Lower leg skin (tissue), 4 donors: ENCODE data around the gene NRG3. TPM values are rescaled to one million over a fixed set of nuclear protein-coding genes. Genes with fewer than 3 reads are reported as not detected.

Experiments
- DNase-seq, 2 donors: peaks; one replicate each; pipeline ENCODE4 v3.0.0-alpha.2; 2019; ENCODE audit warnings: low spot score in 2 of 2
- H3K4me3 ChIP-seq: fragments of 200-600 bp; sonication (generic); 2 replicates; pipeline ENCODE4 v1.5.1; 2017; ENCODE audit warnings: mild to moderate bottlenecking, low read depth; ENCODE audit not compliant: poor library complexity, severe bottlenecking
- POLR2A ChIP-seq, 2 donors: fragments of 450-650 bp; IDR thresholded peaks; one replicate each; pipeline ENCODE4 v1.6.1; 2016 to 2017; ENCODE audit warnings: antibody characterized with exemption in 2 of 2, mild to moderate bottlenecking in 1 of 2, moderate library complexity in 1 of 2
- WGBS, 2 donors: methylation state at CpG; one replicate each; pipeline ENCODE4 v1.1.5; 2018; 5-methylcytosine and 5-hydroxymethylcytosine counted together
- intact Hi-C: fragments of 100-400 bp; cut with DNase I; formaldehyde crosslinking; loops from one replicate; pipeline ENCODE4 v1.15.0; 2023; ENCODE audit warnings: low total_unique reads
- total RNA-seq, 4 donors: library from RNA; depleted of rRNA; stranded (reverse); fragments of >200 nt; gene quantifications; one replicate each; pipeline ENCODE4 v1.1.0, GENCODE V29; 2016
- TF ChIP-seq, protein P1 (sequence below), 3 donors: fragments of 450-650 bp; IDR thresholded peaks; one replicate each; pipeline ENCODE4 v1.5.1; 2016; ENCODE audit warnings: antibody characterized with exemption in 3 of 3, mild to moderate bottlenecking in 3 of 3, moderate library complexity in 2 of 3

Gene NRG3
- total RNA-seq, 4 donors from 2014 or later: 0.15 to 2.5 (median 0.50) TPM

DNA sequence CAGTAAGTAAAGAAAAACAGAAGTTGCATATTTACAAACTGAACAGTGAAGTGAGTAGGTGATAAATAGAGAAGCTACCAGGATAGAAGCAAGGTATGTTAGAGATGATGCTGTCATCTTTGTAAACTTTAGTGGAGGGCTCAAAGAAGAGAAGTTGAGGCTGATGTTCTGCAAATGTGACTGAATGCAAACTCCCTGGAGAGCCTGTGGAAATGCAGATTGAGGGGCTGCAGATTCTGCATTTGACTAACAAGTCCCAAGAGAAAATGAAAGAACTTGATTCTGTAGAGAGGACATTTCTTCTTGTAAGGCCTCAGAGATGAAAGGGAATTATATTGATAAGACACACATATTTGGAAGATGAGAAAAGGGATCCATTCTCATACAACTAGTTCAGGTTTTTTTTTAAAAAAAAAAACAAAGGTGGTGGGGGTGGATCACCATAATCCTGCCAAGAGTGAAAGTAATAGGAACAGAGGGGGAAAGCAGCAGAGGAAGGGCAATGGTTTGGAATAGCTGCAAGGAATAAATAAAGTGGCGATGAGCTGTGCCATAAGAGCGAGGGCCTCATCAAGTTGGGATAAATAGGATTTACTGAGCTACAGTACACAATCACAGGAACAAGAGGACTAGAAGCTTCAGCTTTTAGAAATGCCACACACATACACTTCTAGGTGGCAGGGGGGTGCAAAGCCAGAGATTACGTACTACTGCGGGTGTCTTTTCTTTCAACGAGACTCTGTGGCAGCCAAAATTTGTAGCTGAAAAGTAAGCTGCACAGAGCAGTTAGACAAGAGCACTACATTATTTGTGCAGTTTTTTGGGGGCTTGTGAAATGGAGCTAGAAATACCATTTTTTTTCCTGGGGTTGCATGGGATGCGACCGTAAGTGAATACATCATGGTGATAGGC, 778.5 kb downstream of the NRG3 start:
- intact Hi-C loops: no loop called here
- WGBS, 2 donors: 88 to 92% methylated on average over 7 of the region's 7 CpGs
- no peak for TF ChIP-seq POLR2A (IDR thresholded peaks at IDR 0.05)
- TF ChIP-seq, protein P1, sequence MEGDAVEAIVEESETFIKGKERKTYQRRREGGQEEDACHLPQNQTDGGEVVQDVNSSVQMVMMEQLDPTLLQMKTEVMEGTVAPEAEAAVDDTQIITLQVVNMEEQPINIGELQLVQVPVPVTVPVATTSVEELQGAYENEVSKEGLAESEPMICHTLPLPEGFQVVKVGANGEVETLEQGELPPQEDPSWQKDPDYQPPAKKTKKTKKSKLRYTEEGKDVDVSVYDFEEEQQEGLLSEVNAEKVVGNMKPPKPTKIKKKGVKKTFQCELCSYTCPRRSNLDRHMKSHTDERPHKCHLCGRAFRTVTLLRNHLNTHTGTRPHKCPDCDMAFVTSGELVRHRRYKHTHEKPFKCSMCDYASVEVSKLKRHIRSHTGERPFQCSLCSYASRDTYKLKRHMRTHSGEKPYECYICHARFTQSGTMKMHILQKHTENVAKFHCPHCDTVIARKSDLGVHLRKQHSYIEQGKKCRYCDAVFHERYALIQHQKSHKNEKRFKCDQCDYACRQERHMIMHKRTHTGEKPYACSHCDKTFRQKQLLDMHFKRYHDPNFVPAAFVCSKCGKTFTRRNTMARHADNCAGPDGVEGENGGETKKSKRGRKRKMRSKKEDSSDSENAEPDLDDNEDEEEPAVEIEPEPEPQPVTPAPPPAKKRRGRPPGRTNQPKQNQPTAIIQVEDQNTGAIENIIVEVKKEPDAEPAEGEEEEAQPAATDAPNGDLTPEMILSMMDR (IDR thresholded peaks at IDR 0.05): no peak
- H3K4me3 ChIP-seq: no peak overlapping the region
- DNase-seq: no peak

DNA sequence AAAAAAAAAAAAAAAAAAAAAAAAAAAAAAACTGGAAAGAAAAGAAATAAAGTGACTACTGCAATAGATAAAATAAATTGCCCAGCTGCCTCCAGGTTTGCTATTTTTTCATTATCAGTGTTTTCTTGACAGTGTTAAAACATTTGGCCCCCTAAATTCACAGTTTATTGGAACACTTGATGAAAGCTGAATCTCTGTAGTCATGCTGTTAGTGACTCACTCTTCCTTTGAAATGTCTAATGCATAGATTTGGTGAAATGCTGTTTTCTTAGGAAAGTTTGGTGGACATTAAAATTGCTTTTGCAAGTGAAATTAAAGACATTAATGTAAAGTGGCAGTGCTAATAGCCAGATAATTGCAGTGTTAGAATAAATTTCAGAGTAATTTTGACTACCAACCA, 785.2 kb downstream of the NRG3 start:
- TF ChIP-seq, protein P1 (IDR thresholded peaks at IDR 0.05): no peak
- no peak for TF ChIP-seq POLR2A (IDR thresholded peaks at IDR 0.05)
- H3K4me3 ChIP-seq: no peak overlapping the region

DNA sequence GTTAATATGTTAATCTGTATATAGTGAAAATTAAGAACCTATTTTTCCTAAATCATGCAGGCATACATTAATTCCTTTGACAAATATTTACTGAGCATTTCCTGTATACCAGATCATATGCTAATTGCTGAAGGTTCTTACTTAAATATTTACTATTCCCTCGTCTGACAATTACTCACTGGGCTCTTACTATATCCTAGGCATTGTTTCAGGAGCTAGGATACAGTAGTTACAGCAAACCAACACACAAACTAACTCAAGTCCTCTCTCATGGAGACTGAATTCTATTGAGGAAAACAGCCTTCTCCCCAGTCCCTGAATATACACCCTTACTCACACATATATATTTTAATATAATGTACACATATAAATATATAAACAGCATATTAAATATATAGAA, 786.0 kb downstream of the NRG3 start:
- no peak overlapping the region for H3K4me3 ChIP-seq
- no peak for DNase-seq
- TF ChIP-seq POLR2A (IDR thresholded peaks at IDR 0.05): no peak
- TF ChIP-seq, protein P1 (IDR thresholded peaks at IDR 0.05): no peak
- intact Hi-C loops: no loop called here
- WGBS, 2 donors: 28 to 36% methylated on average over 1 of the region's 1 CpG

More for the DNA sequence above, 785.2 kb downstream of the NRG3 start:
- no peak for DNase-seq
- intact Hi-C loops: no loop called here

DNA sequence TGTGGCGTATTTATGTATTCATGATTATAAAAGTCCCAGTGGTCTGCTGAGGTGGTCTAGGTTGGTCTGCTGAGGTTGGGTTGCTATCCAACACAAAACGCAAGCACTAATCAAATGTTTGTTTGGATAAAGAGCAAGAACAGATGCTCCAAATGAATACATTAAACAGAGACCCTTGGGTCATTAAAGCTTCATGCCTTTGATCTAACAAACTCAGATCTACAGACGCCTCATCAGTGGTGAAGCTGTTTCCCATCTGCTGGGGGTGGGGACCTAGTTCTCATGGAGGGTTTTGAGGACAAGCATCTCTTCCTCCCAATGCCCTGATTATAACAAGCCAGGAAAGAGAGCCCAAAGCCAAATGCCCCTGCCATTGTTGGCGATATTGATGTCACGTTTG, 786.7 kb downstream of the NRG3 start:
- DNase-seq: no peak
- no peak overlapping the region for H3K4me3 ChIP-seq
- TF ChIP-seq, protein P1 (IDR thresholded peaks at IDR 0.05): no peak
- TF ChIP-seq POLR2A (IDR thresholded peaks at IDR 0.05): no peak
- intact Hi-C loops: no loop called here
- WGBS, 2 donors: 66 to 71% methylated on average over 5 of the region's 5 CpGs

DNA sequence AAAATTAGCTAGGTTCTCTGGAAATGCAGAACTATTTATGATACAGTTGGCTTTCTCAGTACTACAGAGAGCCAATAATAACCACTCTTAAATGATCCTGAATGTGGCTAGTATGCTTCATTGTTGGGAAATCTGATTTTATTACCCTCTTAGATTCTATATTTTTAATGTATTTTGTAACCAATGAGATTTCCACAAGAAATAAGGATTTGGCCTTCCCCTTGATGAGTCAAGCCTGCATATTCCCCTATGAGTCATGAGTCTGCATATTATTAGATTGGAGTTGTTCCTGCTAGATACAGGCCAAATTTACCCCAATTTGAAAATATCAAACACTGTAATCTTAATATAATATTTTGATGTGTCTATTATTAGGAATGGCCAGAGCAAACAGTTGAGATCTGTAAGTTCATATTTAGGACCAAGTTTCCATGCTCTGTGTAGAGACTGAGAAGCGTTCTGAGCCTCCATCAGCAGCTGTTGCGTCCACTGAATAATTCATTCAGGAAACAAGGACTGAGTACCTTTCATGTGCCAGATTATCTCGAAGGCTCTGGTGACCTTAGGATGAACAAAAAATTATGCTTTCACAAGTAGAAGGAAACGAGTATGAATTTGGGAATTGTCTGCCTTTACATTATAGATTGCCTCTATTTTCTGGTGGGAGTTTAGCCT, 793.4 kb downstream of the NRG3 start:
- intact Hi-C loops: no loop called here
- no peak overlapping the region for H3K4me3 ChIP-seq
- 62 to 68% methylated on average over 4 of the region's 4 CpGs for WGBS, 2 donors
- TF ChIP-seq, protein P1 (IDR thresholded peaks at IDR 0.05): no peak
- no peak for TF ChIP-seq POLR2A (IDR thresholded peaks at IDR 0.05)
- DNase-seq: no peak
